ENCODE data around the gene P2RY11.
A peak's percentile ranks its signal among the peaks of the same experiment; 100 is the strongest.

P2RY11 gene

DNA sequence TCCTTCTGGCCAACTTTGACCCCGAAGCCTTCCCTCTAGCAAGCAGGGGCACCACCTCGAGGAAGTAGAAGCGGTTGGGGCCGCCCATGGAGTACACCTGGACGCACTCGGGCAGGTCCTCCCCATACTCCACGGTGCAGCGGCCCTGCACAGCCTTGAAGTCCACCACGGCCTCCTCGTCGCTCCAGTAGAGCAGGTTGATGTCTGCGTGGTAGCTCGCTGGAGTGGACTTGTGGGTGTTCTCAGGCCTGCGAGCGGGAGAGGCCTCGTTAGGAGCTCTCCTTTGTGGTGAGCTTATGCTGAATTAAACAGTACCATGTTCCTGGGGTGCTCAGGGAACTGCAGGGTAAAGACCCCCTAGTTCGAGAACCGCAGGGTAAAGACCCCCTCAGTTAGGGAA, 30.5 kb downstream of the P2RY11 start:
- DNase-seq, result no peak

- peak; percentile 69 to 81 for DNase-seq
Measured at GRCh38 chr19:10142701-10143375, 31.3 kb downstream of the P2RY11 start.

DNA sequence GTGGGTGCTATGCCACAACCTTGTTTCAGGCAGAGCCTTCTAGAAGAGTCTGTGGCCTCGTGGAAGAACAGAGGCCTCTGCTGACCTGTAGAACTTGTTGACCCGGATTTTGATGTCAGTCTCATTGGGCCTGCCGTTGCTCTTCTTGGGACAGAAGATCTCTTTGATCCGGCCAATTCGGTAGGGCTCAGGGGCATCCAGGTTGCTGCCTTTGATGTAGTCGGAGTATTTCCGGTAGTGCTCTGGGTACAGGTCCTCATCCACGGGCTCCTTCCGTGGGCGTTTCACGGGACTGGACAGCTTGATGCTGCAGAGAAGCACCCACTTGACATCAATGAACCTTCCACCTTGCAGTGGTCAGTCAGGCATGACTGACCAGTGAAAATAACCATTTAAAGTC, 32.2 kb downstream of the P2RY11 start:
- DNase-seq, result peak in 1 of 2 donors; percentile 38

GRCh38 chr19:10144361-10144760, 32.9 kb downstream of the P2RY11 start:
- peak in 1 of 2 donors; percentile 26 for DNase-seq

DNA sequence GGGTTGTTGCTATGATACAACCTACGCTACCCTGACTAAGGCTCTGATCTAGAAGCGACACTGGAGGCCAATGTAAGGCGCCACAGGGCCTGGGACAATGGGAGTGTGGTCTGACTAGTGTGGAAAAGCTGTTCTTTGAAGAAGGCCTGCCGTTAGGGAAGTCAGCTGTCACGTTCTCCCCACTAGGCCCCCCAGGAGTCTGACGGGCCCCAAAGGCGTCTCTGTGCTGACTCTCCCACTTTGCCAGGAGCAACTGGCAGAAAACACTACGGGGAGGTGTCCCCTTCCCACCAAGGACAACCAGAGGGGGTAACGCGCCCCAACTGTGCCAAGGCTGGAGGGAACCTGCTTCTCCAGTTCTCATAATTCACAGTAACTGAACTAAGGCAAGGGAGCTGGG, 33.5 kb downstream of the P2RY11 start:
- peak in 1 of 2 donors; percentile 10 for DNase-seq

GRCh38 chr19:10146142-10146541, 34.6 kb downstream of the P2RY11 start:
- no peak for DNase-seq

DNA sequence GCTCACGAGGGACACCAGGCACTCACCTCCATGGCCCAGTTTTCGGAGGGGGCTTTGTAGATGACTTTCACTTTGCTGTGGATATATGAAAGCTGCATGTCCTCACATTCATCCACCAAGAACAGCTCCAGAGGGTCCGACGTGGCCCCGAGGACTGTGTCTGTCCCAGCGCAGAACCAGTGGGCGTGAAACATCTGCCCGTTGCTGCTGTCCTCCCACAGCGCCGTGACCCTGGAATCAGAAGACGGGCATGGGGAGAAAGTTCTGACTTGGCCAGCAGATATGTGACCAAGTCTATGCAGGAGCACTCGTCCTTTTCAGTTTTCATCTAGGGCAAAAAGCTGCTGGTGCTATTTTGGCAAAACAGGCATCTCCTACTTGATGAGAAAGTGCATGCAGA, 37.9 kb downstream of the P2RY11 start:
- DNase-seq, result no peak

DNA sequence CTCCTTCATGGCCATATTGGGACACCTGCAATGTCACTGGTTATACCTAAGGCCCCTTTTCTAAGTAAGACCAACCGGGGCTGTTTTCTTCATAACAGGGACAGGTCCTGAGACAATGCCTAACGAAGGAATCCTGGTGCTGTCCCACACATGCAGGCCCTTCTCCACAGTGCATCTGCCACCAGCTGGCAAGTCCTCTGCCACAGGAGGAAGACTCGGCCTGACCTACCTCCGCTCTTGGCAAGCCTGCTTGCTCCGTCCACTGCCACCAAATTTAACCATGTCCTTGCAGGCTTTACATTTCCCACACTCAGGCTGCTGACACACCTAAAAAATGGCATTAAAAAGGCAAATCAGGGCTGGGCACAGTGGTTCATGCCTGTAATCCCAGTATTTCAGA, 40.0 kb downstream of the P2RY11 start:
- DNase-seq, result no peak

GRCh38 chr19:10152100-10152499, 40.6 kb downstream of the P2RY11 start:
- no peak for DNase-seq

- no peak for DNase-seq
Measured at GRCh38 chr19:10155839-10156238, 44.3 kb downstream of the P2RY11 start.

GRCh38 chr19:10158071-10158470, 46.6 kb downstream of the P2RY11 start:
- DNase-seq, result no peak

DNA sequence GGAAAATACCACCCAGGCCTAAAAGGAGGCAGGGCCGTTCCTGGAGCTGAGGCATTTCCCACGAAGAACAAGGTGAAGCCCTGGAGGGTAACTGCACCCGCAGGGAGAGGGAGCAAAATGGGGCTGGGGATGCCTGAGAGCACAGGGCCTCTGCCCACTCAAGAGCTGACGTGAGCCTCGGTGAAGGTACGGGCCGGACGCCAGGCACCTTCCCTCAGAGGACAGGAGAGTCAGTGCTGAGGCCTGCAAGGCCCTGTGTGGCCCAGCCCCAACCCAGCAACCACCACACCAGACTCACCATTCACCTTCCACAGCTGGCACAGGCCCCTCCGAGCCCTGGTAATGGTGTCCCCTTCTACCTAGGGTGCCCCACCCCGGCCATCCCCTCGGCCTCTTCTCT, 47.0 kb downstream of the P2RY11 start:
- DNase-seq, result no peak

DNA sequence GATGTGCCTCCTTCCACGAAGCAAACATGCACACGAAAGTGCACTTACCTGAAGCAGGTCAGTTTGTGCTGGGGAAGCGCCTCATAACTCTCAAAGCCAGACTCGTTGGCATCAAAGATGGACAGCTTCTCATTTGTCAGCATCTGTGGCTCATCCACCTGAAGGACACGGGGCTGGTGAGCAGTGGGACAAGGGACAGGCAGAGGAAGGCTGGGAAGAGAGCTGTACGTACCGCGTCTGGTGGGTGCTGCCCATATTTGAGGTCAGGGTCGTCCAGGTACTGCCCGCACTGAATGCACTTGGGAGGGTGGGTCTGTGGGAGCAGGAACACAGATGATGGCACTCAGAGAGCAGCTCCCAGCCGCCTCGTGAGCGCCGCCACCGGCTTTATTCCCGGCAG, 48.1 kb downstream of the P2RY11 start:
- DNase-seq, result no peak

DNA sequence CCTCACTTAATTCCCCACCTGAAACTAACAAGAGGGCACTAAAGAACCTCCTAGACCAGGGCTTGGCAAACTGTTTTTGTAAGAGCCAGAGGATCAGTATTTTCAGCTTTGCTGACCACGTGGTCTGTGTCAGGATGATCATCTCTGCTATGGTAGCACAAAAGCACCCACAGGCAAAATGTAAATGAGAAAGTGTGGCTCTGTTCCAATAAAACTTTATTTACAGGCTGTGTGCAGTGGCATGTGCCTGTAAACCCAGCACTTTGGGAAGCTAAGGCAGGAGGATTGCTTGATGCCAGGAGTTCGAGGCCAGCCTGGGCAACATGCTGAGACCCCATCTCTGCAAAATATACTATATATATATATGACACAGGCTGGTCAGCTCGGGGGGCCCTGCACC, 52.0 kb downstream of the P2RY11 start:
- DNase-seq, result no peak
